HUES64 (cell line): ENCODE measurements around the gene HHAT.

ENCODE experiments used
- H3K27ac ChIP-seq: 2 replicates; pipeline ENCODE4 v1.7.0; 2013; ENCODE audit warnings: low read depth, low read length, inconsistent platforms
- H3K27me3 ChIP-seq: 2 replicates; pipeline ENCODE4 v1.6.1; 2013; ENCODE audit warnings: mild to moderate bottlenecking, low read length; ENCODE audit not compliant: insufficient read depth
- H3K36me3 ChIP-seq: 2 replicates; pipeline ENCODE4 v1.6.1; 2013; ENCODE audit warnings: mild to moderate bottlenecking, low read length; ENCODE audit not compliant: insufficient read depth
- H3K4me1 ChIP-seq: 2 replicates; pipeline ENCODE4 v1.6.1; 2013; ENCODE audit warnings: mild to moderate bottlenecking, low read length, moderate library complexity; ENCODE audit not compliant: insufficient read depth
- H3K4me3 ChIP-seq: 2 replicates; pipeline ENCODE4 v1.5.1; 2013; ENCODE audit warnings: mild to moderate bottlenecking, low read length, moderate library complexity
- H3K9ac ChIP-seq: 2 replicates; pipeline ENCODE4 v1.6.1; 2013; ENCODE audit warnings: mild to moderate bottlenecking, low read depth, low read length
- H3K9me3 ChIP-seq: 2 replicates; pipeline ENCODE4 v1.6.1; 2013; ENCODE audit warnings: low read depth, low read length; ENCODE audit not compliant: insufficient read depth
- WGBS: fragments of 150-250, 120-280 bp; methylation state at CpG from one replicate; pipeline ENCODE4 v1.1.7; 2013; ENCODE audit warnings: missing lambda C conversion rate; 5-methylcytosine and 5-hydroxymethylcytosine counted together

The HHAT gene

DNA sequence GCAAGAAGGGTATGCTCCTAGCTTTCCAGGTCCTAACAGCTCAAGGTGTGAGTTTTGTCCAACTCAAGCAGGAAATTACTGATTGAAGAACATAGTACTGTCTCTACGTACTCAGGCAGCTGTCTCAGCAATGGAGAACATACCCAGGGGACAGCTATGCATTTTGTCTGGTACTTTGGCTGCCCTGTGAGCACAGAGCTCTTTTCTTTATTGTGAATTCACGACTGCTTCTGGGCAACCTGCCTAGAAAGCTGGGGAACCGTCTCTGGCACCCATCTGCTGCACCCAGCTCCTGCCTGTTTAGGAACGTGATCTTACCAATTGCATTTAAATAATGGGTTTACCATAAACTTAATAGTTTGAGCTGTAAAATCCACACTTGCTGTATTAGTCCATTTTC is 258.1 kb downstream of the HHAT start:
- Histone ChIP-seq H3K27me3 (no peaks in the 10 kb centered on the region), H3K27ac (no peak overlapping the region), H3K4me1 (no peaks in the 10 kb centered on the region), H3K4me3 (no peak overlapping the region), H3K36me3 (no peaks in the 10 kb centered on the region), H3K9me3 (no peaks in the 10 kb centered on the region), H3K9ac (no peak overlapping the region)
- 97% methylated on average over 4 of the region's 4 CpGs for WGBS

- Histone ChIP-seq H3K4me3 (no peak overlapping the region), H3K9ac (no peak overlapping the region), H3K9me3 (no peaks in the 10 kb centered on the region), H3K27me3 (no peaks in the 10 kb centered on the region), H3K36me3 (no peaks in the 10 kb centered on the region), H3K4me1 (no peaks in the 10 kb centered on the region), H3K27ac (no peak overlapping the region)
- WGBS: 93% methylated on average over 4 of the region's 4 CpGs
These were observed 258.9 kb downstream of the HHAT start for GRCh38 chr1:210587566-210587965.

DNA sequence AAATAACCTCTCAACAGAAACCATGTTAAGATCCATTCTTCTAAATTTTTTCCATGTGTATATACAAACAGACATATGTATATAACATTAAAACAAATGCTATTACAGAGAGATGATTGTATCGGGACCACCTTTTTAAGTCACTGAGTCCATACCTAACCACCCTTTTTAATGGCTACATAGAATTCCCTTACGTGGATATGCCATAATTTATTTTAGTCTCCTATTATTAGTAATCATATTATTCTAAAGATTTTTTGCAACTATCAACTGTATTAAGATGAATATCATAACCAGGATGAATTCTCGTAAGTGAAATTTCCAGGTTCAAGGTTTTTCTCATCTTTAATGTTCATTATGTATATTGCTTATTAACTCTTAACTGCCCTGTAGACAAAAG is 259.7 kb downstream of the HHAT start:
- H3K27ac ChIP-seq: no peak overlapping the region
- 100% methylated on average over 1 of the region's 3 CpGs for WGBS

DNA sequence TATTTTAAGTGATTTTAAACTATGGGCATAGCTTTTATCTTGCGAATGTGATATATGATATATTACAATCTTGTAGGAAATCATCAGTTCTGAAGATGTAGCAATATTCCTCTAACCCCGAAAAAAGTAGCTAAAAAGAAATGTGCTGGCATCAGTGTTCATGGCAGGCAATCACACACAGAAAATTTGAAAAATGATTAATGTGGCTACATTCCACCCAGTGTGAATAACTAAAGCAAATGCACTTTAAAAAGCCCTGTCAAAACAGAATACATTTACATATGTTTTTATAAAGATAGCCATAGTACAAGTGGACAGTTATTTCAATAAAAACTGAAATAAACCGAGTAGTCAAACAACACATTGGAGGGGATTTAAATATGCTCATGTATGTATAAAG is 260.2 kb downstream of the HHAT start:
- Histone ChIP-seq H3K4me3 (no peak overlapping the region), H3K27me3 (no peaks in the 10 kb centered on the region), H3K27ac (no peak overlapping the region), H3K9me3 (no peaks in the 10 kb centered on the region), H3K4me1 (no peaks in the 10 kb centered on the region), H3K36me3 (no peaks in the 10 kb centered on the region), H3K9ac (no peak overlapping the region)
- 100% methylated on average over 2 of the region's 3 CpGs for WGBS

More for the DNA sequence above, 259.7 kb downstream of the HHAT start:
- Histone ChIP-seq H3K4me1 (no peaks in the 10 kb centered on the region), H3K4me3 (no peak overlapping the region), H3K27me3 (no peaks in the 10 kb centered on the region), H3K9ac (no peak overlapping the region), H3K9me3 (no peaks in the 10 kb centered on the region), H3K36me3 (no peaks in the 10 kb centered on the region)

DNA sequence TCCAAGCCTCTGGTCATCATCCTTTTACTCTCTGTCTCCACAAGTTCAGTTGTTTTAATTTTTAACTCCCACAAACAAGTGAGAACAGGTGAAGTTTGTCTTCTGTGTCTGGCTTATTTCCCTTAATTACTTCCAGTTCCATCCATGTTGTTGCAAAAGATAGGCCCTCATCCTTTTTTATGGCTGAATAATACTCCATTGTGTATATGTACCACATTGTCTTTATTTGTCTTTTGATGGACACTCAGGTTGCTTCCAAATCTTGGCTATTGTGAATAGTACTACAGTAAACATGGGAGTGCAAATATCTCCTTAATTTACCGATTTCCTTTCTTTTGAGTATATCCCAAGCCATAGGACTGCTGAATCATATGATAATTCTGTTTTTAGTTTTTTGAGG is 262.5 kb downstream of the HHAT start:
- Histone ChIP-seq H3K27me3 (no peaks in the 10 kb centered on the region), H3K9ac (no peak overlapping the region), H3K27ac (no peak overlapping the region), H3K4me1 (no peaks in the 10 kb centered on the region), H3K4me3 (no peak overlapping the region), H3K36me3 (no peaks in the 10 kb centered on the region), H3K9me3 (no peaks in the 10 kb centered on the region)
- WGBS: 100% methylated on average over 1 of the region's 1 CpG

DNA sequence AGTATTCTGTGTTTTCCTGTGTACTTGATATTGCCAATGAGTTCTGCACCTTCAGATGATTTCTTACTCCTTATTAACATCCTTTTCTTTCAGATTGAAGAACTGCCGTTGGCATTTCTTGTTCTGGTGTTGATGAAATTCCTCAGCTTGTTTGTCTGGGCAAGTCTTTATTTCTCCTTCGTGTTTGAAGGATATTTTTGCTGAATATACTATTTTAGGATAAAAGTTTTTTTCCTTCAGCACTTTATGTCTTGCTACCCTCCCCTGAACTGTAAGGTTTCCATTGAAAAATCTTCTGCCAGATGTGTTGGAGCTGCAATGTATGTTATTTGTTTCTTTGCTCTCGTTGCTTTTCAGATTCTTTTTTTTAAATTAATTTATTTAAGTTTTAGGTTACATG is 265.9 kb downstream of the HHAT start:
- Histone ChIP-seq H3K36me3 (no peaks in the 10 kb centered on the region), H3K27ac (no peak overlapping the region), H3K9ac (no peak overlapping the region), H3K9me3 (no peaks in the 10 kb centered on the region), H3K27me3 (no peaks in the 10 kb centered on the region), H3K4me3 (no peak overlapping the region), H3K4me1 (peaks cover 4% of the 10 kb centered on the region; the same call in 1 of the 2 replicates)
- WGBS: no CpG with 5 or more reads among the region's 3 CpGs

GRCh38 chr1:210596641-210597040 is 267.9 kb downstream of the HHAT start:
- Histone ChIP-seq H3K27ac (no peak overlapping the region), H3K36me3 (no peaks in the 10 kb centered on the region), H3K27me3 (no peaks in the 10 kb centered on the region), H3K4me3 (no peak overlapping the region), H3K9me3 (no peaks in the 10 kb centered on the region), H3K4me1 (peaks cover 4% of the 10 kb centered on the region; the same call in 1 of the 2 replicates), H3K9ac (no peak overlapping the region)
- WGBS: 91% methylated on average over 2 of the region's 2 CpGs

DNA sequence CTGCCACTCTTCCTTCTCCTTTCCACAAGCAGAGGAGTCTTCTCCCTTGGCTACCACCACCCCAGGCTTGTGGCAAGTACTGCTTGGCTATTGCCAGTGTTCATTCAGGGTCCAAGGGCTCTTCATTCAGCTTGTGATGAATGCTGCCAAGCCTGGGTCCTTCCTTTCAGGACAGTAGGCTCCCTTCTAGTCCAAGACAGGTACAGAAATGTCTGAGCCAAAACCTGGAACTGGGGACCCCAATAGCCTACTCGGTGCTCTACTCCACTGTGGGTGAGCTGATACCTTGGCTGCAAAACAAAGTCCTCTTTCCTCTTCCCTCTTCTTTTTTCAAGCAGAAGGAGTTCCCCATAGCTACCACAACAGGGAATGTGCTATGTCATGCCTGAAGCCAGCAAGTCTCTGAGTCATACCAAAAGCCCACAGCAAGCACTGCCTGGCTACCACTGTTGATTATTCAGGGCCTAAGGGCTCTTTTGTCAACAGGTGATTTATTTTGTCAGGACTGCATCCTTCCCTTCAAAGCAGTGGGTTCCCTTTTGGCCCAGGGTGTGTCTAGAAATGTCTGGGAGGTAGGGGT is 268.9 kb downstream of the HHAT start:
- Histone ChIP-seq H3K36me3 (no peaks in the 10 kb centered on the region), H3K9me3 (no peaks in the 10 kb centered on the region), H3K4me3 (no peak overlapping the region), H3K27me3 (no peaks in the 10 kb centered on the region), H3K27ac (peak overlapping the region; percentile 58; the same call in 1 of the 2 replicates), H3K4me1 (peaks cover 4% of the 10 kb centered on the region; the same call in 1 of the 2 replicates), H3K9ac (no peak overlapping the region; the same call in 1 of the 2 replicates)
- WGBS: 87% methylated on average over 1 of the region's 1 CpG

GRCh38 chr1:210598135-210598652 is 269.5 kb downstream of the HHAT start:
- no peaks in the 10 kb centered on the region for H3K27me3 ChIP-seq
- no peak overlapping the region; the same call in 1 of the 2 replicates for H3K9ac ChIP-seq
- peak overlapping the region; percentile 58 for H3K27ac ChIP-seq
- WGBS: 83% methylated on average over 3 of the region's 3 CpGs
- H3K9me3 ChIP-seq: no peaks in the 10 kb centered on the region
- no peak overlapping the region for H3K4me3 ChIP-seq
- H3K36me3 ChIP-seq: no peaks in the 10 kb centered on the region
- H3K4me1 ChIP-seq: peaks cover 4% of the 10 kb centered on the region; the same call in 1 of the 2 replicates

GRCh38 chr1:210600421-210601159 is 271.9 kb downstream of the HHAT start:
- Histone ChIP-seq H3K4me1 (peaks cover 4% of the 10 kb centered on the region; the same call in 1 of the 2 replicates), H3K9me3 (no peaks in the 10 kb centered on the region), H3K27ac (no peak overlapping the region), H3K36me3 (no peaks in the 10 kb centered on the region), H3K27me3 (no peaks in the 10 kb centered on the region), H3K4me3 (no peak overlapping the region), H3K9ac (no peak overlapping the region)
- 77% methylated on average over 5 of the region's 5 CpGs for whole genome bisulfite sequencing

GRCh38 chr1:210603123-210603522 is 274.4 kb downstream of the HHAT start:
- WGBS: 93% methylated on average over 4 of the region's 4 CpGs

More at GRCh38 chr1:210603123-210603522, 274.4 kb downstream of the HHAT start:
- no peak overlapping the region for H3K27ac ChIP-seq
- H3K27me3 ChIP-seq: no peaks in the 10 kb centered on the region
- H3K4me1 ChIP-seq: no peaks in the 10 kb centered on the region; the same call in 1 of the 2 replicates
- no peak overlapping the region for H3K4me3 ChIP-seq
- H3K36me3 ChIP-seq: no peaks in the 10 kb centered on the region
- no peak overlapping the region for H3K9ac ChIP-seq
- no peaks in the 10 kb centered on the region for H3K9me3 ChIP-seq
